ENCODE results near the gene GPRC5A. TPM values are rescaled to one million over a fixed set of nuclear protein-coding genes. Genes with fewer than 3 reads are reported as not detected.

The GPRC5A gene
- total and polyA plus RNA-seq, 2 of the 8 experiments (the other 6 are each of a cell fraction or from before 2014, with no cell fraction given) = 1.0 to 1.4 TPM

- H3K4me2 ChIP-seq (ENCODE audit: insufficient read depth in 1 of 2, low read depth in 2 of 2, low read length in 2 of 2) = no peak overlapping the region
- no peak overlapping the region for H4K91ac ChIP-seq (replicated peaks; ENCODE audit: insufficient read length, low read length)
- H3K9me3 ChIP-seq (ENCODE audit: insufficient read depth in 2 of 2, low read depth in 1 of 2, low read length in 1 of 2) = no peaks in the 10 kb centered on the region
- H2AFZ ChIP-seq (ENCODE audit: low read length) = no peak overlapping the region
- no peak overlapping the region for H4K5ac ChIP-seq (ENCODE audit: insufficient read length, low read depth, low read length)
- no peak overlapping the region for H2AK5ac ChIP-seq (ENCODE audit: low read depth, low read length)
- no peak overlapping the region for H2BK20ac ChIP-seq (ENCODE audit: low read length)
- no peak overlapping the region for H3K27ac ChIP-seq (ENCODE audit: low read depth, low read length)
- no peak overlapping the region for H2BK5ac ChIP-seq (ENCODE audit: low read depth, low read length)
- TF ChIP-seq SP1 (IDR thresholded peaks at IDR 0.05; ENCODE audit: low read depth, low read length) (no peak), ASH2L (IDR thresholded peaks at IDR 0.05; ENCODE audit: low read length) (no peak), ATF3 (IDR thresholded peaks at IDR 0.05; ENCODE audit: insufficient read depth, low read depth, low read length) (no peak)
- H4K8ac ChIP-seq (ENCODE audit: extremely low read depth, insufficient read depth, low read length) = no peak overlapping the region
- no peaks in the 10 kb centered on the region for H3K4me1 ChIP-seq (replicated peaks in 1 of 4; ENCODE audit: control insufficient read depth in 3 of 4, insufficient read depth in 4 of 4, low read length in 3 of 4)
- no peaks in the 10 kb centered on the region for H3K36me3 ChIP-seq (ENCODE audit: control insufficient read depth in 2 of 4, insufficient read depth in 4 of 4, low read length in 3 of 4)
- H2BK12ac ChIP-seq (ENCODE audit: low read depth, low read length) = no peak overlapping the region
- peak in 1 of 2 experiments; percentile 26 for DNase-seq (ENCODE audit: low read depth in 1 of 2, low spot score in 2 of 2)
- ChIA-PET POLR2A (ENCODE audit: partially characterized antibody) (interaction anchor here (0.6 to 1.1 kb wide), 2 partner anchors 52 to 675 kb away, joined by 3 read pairs; no protein-coding TSS in a partner anchor), CTCF (ENCODE audit: partially characterized antibody) (interaction anchor here (0.6 to 2.1 kb wide), 5 partner anchors 10 to 279 kb away, joined by 4 to 8 read pairs (median 6); no protein-coding TSS in a partner anchor)
- H4K20me1 ChIP-seq (replicated peaks in 1 of 2; ENCODE audit: control insufficient read depth in 1 of 2, insufficient read depth in 2 of 2, low read length in 2 of 2) = no peaks in the 10 kb centered on the region
- FAIRE-seq = no peak
- no peak overlapping the region for H2BK120ac ChIP-seq (replicated peaks; ENCODE audit: low read depth, low read length)
- no peak overlapping the region for H3K4me3 ChIP-seq (ENCODE audit: extremely low read depth in 1 of 4, insufficient read depth in 2 of 4, low read depth in 3 of 4, low read length in 4 of 4)
- H3K27me3 ChIP-seq (replicated peaks in 1 of 4; ENCODE audit: control insufficient read depth in 3 of 4, extremely low read depth in 1 of 4, insufficient read depth in 3 of 4, low read length in 3 of 4) = no peaks in the 10 kb centered on the region
- WGBS, 2 experiments (ENCODE audit: extremely low coverage in 1 of 2, insufficient coverage in 1 of 2, insufficient read length in 1 of 2, insufficient replicate concordance in 2 of 2, low coverage in 1 of 2, low lambda C conversion rate in 2 of 2, missing lambda C conversion rate in 1 of 2) = 83% methylated on average over 4 of the region's 4 CpGs; no CpG with 5 or more reads in 1 of the 2 experiments
- no peak overlapping the region for H3K14ac ChIP-seq (ENCODE audit: insufficient read length)
- H3K23me2 ChIP-seq (ENCODE audit: low read depth, low read length) = no peaks in the 10 kb centered on the region
- no peak overlapping the region for H3K9ac ChIP-seq (replicated peaks in 1 of 4; ENCODE audit: extremely low read depth in 1 of 4, low read depth in 3 of 4, low read length in 3 of 4)
- H3K56ac ChIP-seq (replicated peaks; ENCODE audit: insufficient read length, low read depth, low read length) = no peak overlapping the region
- no peak overlapping the region for H3K23ac ChIP-seq (ENCODE audit: insufficient read length)
- no peaks in the 10 kb centered on the region for H3K79me2 ChIP-seq (ENCODE audit: control insufficient read depth in 1 of 2, insufficient read depth in 2 of 2, low read length in 2 of 2)
- H3K4ac ChIP-seq (replicated peaks; ENCODE audit: insufficient read length, low read depth, low read length) = no peak overlapping the region
- H3K79me1 ChIP-seq (ENCODE audit: low read depth, low read length) = no peaks in the 10 kb centered on the region
- no peak overlapping the region for H3K18ac ChIP-seq (ENCODE audit: extremely low read depth, low read length)
- no peak overlapping the region for H2BK15ac ChIP-seq (ENCODE audit: low read length)
These were observed 42.4 kb downstream of the GPRC5A start for GRCh38 chr12:12933742-12934141.
